ENCODE results near the gene NUSAP1.
"Not testable (repeated sequence)": the region's sequence is repeated elsewhere in the genome, so short reads cannot be mapped to it uniquely, and the experiment has no call there.

The NUSAP1 gene

GRCh38 chr15:41332194-41333025 is at the start of gene NUSAP1, which contains the start of gene OIP5:
TSS of gene NUSAP1 (plus strand) at chr15:41332881. CDS start at chr15:41332958, 77 bp downstream.
TSS of gene OIP5 (minus strand) at chr15:41332591. CDS start at chr15:41332561, 30 bp downstream.
- H3K9ac ChIP-seq (ENCODE audit: insufficient read length, low read depth), result peak within 1 kb of the TSS; percentile 91
- peak; percentile 95 for DNase-seq (ENCODE audit: low read depth, low spot score)
- peaks cover under 1% of the 10 kb centered on the region for H3K4me1 ChIP-seq (ENCODE audit: insufficient read depth, insufficient read length)
- no peaks in the 10 kb centered on the region for H3K9me3 ChIP-seq (ENCODE audit: insufficient read depth, low read length)
- TF ChIP-seq YY1 (IDR thresholded peaks at IDR 0.05; ENCODE audit: insufficient read depth, insufficient read length) (peak; percentile 76), ZNF274 (IDR thresholded peaks at IDR 0.05; ENCODE audit: low read depth, low read length) (no peak)
- no peaks in the 10 kb centered on the region for H3K27me3 ChIP-seq (ENCODE audit: insufficient read depth, insufficient read length)
- peaks cover 10% of the 10 kb centered on the region for H3K36me3 ChIP-seq (ENCODE audit: insufficient read depth, insufficient read length, low read length)
- peak within 1 kb of the TSS; percentile 84 for H3K4me3 ChIP-seq (ENCODE audit: insufficient read length, low read depth)

GRCh38 chr15:41282980-41283652 is 49.6 kb upstream of the NUSAP1 start:
- H3K4me1 ChIP-seq (ENCODE audit: insufficient read depth, insufficient read length); DNase-seq (ENCODE audit: low read depth, low spot score); H3K9me3 ChIP-seq (ENCODE audit: insufficient read depth, low read length); H3K27me3 ChIP-seq (ENCODE audit: insufficient read depth, insufficient read length): not testable (repeated sequence)
- peak overlapping the region; percentile 98 for H3K9ac ChIP-seq (ENCODE audit: insufficient read length, low read depth)
- H3K36me3 ChIP-seq (ENCODE audit: insufficient read depth, insufficient read length, low read length), result peaks cover 42% of the 10 kb centered on the region
- peak overlapping the region; percentile 97 for H3K4me3 ChIP-seq (ENCODE audit: insufficient read length, low read depth)

GRCh38 chr15:41283653-41284426 is 48.8 kb upstream of the NUSAP1 start:
- H3K4me1 ChIP-seq (ENCODE audit: insufficient read depth, insufficient read length), result peaks cover 3% of the 10 kb centered on the region
- H3K4me3 ChIP-seq (ENCODE audit: insufficient read length, low read depth), result peak overlapping the region; percentile 97
- no peaks in the 10 kb centered on the region for H3K27me3 ChIP-seq (ENCODE audit: insufficient read depth, insufficient read length)
- peaks cover 49% of the 10 kb centered on the region for H3K36me3 ChIP-seq (ENCODE audit: insufficient read depth, insufficient read length, low read length)
- TF ChIP-seq YY1 (IDR thresholded peaks at IDR 0.05; ENCODE audit: insufficient read depth, insufficient read length) (peak; percentile 55), SUZ12 (IDR thresholded peaks at IDR 0.05; ENCODE audit: extremely low read depth, insufficient read depth, insufficient read length) (no peak), ZNF274 (IDR thresholded peaks at IDR 0.05; ENCODE audit: low read depth, low read length) (no peak)
- DNase-seq (ENCODE audit: low read depth, low spot score), result peak; percentile 94
- peak overlapping the region; percentile 98 for H3K9ac ChIP-seq (ENCODE audit: insufficient read length, low read depth)
- H3K9me3 ChIP-seq (ENCODE audit: insufficient read depth, low read length), result no peaks in the 10 kb centered on the region

GRCh38 chr15:41284427-41285177 is 48.1 kb upstream of the NUSAP1 start:
- no peaks in the 10 kb centered on the region for H3K9me3 ChIP-seq (ENCODE audit: insufficient read depth, low read length)
- peak overlapping the region; percentile 97 for H3K4me3 ChIP-seq (ENCODE audit: insufficient read length, low read depth)
- no peak for DNase-seq (ENCODE audit: low read depth, low spot score)
- H3K27me3 ChIP-seq (ENCODE audit: insufficient read depth, insufficient read length), result no peaks in the 10 kb centered on the region
- no peak for TF ChIP-seq YY1 (IDR thresholded peaks at IDR 0.05; ENCODE audit: insufficient read depth, insufficient read length)
- no peak for TF ChIP-seq ZNF274 (IDR thresholded peaks at IDR 0.05; ENCODE audit: low read depth, low read length)
- TF ChIP-seq SUZ12 (IDR thresholded peaks at IDR 0.05; ENCODE audit: extremely low read depth, insufficient read depth, insufficient read length), result no peak
- H3K4me1 ChIP-seq (ENCODE audit: insufficient read depth, insufficient read length), result peaks cover 3% of the 10 kb centered on the region
- H3K36me3 ChIP-seq (ENCODE audit: insufficient read depth, insufficient read length, low read length), result peaks cover 49% of the 10 kb centered on the region
- peak overlapping the region; percentile 98 for H3K9ac ChIP-seq (ENCODE audit: insufficient read length, low read depth)

- Histone ChIP-seq H3K4me3 (ENCODE audit: insufficient read length, low read depth) (peak overlapping the region; percentile 97), H3K27me3 (ENCODE audit: insufficient read depth, insufficient read length) (no peaks in the 10 kb centered on the region), H3K4me1 (ENCODE audit: insufficient read depth, insufficient read length) (peaks cover 3% of the 10 kb centered on the region), H3K9me3 (ENCODE audit: insufficient read depth, low read length) (no peaks in the 10 kb centered on the region), H3K9ac (ENCODE audit: insufficient read length, low read depth) (peak overlapping the region; percentile 98), H3K36me3 (ENCODE audit: insufficient read depth, insufficient read length, low read length) (peaks cover 46% of the 10 kb centered on the region)
- TF ChIP-seq YY1 (IDR thresholded peaks at IDR 0.05; ENCODE audit: insufficient read depth, insufficient read length), result no peak
- no peak for TF ChIP-seq ZNF274 (IDR thresholded peaks at IDR 0.05; ENCODE audit: low read depth, low read length)
- no peak for TF ChIP-seq SUZ12 (IDR thresholded peaks at IDR 0.05; ENCODE audit: extremely low read depth, insufficient read depth, insufficient read length)
- DNase-seq (ENCODE audit: low read depth, low spot score), result no peak
Measured at GRCh38 chr15:41285285-41285684, 47.4 kb upstream of the NUSAP1 start.

- no peaks in the 10 kb centered on the region for H3K9me3 ChIP-seq (ENCODE audit: insufficient read depth, low read length)
- H3K9ac ChIP-seq (ENCODE audit: insufficient read length, low read depth), result no peak overlapping the region
- H3K27me3 ChIP-seq (ENCODE audit: insufficient read depth, insufficient read length), result no peaks in the 10 kb centered on the region
- H3K36me3 ChIP-seq (ENCODE audit: insufficient read depth, insufficient read length, low read length), result peaks cover 56% of the 10 kb centered on the region
- DNase-seq (ENCODE audit: low read depth, low spot score), result no peak
- TF ChIP-seq ZNF274 (IDR thresholded peaks at IDR 0.05; ENCODE audit: low read depth, low read length) (no peak), SUZ12 (IDR thresholded peaks at IDR 0.05; ENCODE audit: extremely low read depth, insufficient read depth, insufficient read length) (no peak), YY1 (IDR thresholded peaks at IDR 0.05; ENCODE audit: insufficient read depth, insufficient read length) (no peak)
- H3K4me1 ChIP-seq (ENCODE audit: insufficient read depth, insufficient read length), result peaks cover 3% of the 10 kb centered on the region
- no peak overlapping the region for H3K4me3 ChIP-seq (ENCODE audit: insufficient read length, low read depth)
Measured at GRCh38 chr15:41286665-41287333, 45.9 kb upstream of the NUSAP1 start.

Measured in NT2/D1 (cell line).